Upper lobe of right lung (tissue), 1 donor: ENCODE measurements around the gene ACCS. TPM values are rescaled to one million over a fixed set of nuclear protein-coding genes. Genes with fewer than 3 reads are reported as not detected.

ENCODE experiments used
- ATAC-seq: fragments of 200-7000 bp; cut with Tn5 transposase; one replicate; pipeline ENCODE4 v1.9.1; 2020; ENCODE audit warnings: mild to moderate bottlenecking, moderate library complexity
- DNase-seq: peaks from one replicate; pipeline ENCODE4 v3.0.0-alpha.2; 2020
- H3K27ac ChIP-seq: fragments of 200-600 bp; one replicate; pipeline ENCODE4 v1.8.0; 2022
- H3K27me3 ChIP-seq: fragments of 200-600 bp; one replicate; pipeline ENCODE4 v1.8.0; 2022; ENCODE audit warnings: mild to moderate bottlenecking
- H3K36me3 ChIP-seq: fragments of 200-600 bp; one replicate; pipeline ENCODE4 v1.8.0; 2022
- H3K4me1 ChIP-seq: fragments of 200-600 bp; one replicate; pipeline ENCODE4 v1.8.0; 2022
- H3K4me3 ChIP-seq: fragments of 200-600 bp; one replicate; pipeline ENCODE4 v1.8.0; 2022; ENCODE audit warnings: mild to moderate bottlenecking
- H3K9me3 ChIP-seq: fragments of 200-600 bp; one replicate; pipeline ENCODE4 v1.8.0; 2022
- intact Hi-C: fragments of 100-400 bp; cut with DNase I; formaldehyde crosslinking; loops from one replicate; pipeline ENCODE4 v1.11.0; 2022
- total RNA-seq: library from RNA; stranded (reverse); fragmentation: NEBNext Ultra II Directional; extraction: Animal tissue kit (Norgen Biotek cat#: 25700); gene quantifications from one replicate; pipeline ENCODE4 v1.2.1, GENCODE V29; 2021
- TF ChIP-seq, protein P1 (sequence below): fragments of 200-600 bp; IDR thresholded peaks from one replicate; pipeline ENCODE4 v1.8.0; 2022; ENCODE audit warnings: antibody characterized with exemption
- donor health status: DM: no; HTN: yes; CAD: no; lungs with severe emphysema.

ACCS gene
- total RNA-seq, 1 donor from 2014 or later, result 32.2 TPM

DNA sequence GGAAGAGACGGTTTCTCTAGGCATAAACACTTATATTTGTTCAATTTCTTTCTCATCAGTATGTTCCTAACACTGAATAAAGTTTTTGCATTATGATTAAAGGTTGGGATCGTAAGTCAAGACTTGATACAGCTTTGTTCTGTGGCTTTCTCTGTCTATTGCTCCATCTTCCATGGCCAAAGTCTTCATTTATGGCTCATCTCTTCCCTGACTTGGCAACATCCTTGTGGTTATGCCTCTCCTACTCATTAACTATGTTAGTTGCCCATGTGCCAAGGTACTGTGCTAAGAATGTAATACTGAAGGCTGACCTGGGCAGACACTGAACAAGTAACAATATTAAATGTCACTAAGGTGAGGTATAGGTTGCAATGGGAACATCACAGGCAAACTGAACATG is 19.9 kb upstream of the ACCS start:
- Histone ChIP-seq H3K4me1 (no peaks in the 10 kb centered on the region), H3K27ac (no peak overlapping the region), H3K36me3 (no peaks in the 10 kb centered on the region), H3K4me3 (no peak overlapping the region), H3K9me3 (no peaks in the 10 kb centered on the region), H3K27me3 (no peaks in the 10 kb centered on the region)
- TF ChIP-seq, protein P1, sequence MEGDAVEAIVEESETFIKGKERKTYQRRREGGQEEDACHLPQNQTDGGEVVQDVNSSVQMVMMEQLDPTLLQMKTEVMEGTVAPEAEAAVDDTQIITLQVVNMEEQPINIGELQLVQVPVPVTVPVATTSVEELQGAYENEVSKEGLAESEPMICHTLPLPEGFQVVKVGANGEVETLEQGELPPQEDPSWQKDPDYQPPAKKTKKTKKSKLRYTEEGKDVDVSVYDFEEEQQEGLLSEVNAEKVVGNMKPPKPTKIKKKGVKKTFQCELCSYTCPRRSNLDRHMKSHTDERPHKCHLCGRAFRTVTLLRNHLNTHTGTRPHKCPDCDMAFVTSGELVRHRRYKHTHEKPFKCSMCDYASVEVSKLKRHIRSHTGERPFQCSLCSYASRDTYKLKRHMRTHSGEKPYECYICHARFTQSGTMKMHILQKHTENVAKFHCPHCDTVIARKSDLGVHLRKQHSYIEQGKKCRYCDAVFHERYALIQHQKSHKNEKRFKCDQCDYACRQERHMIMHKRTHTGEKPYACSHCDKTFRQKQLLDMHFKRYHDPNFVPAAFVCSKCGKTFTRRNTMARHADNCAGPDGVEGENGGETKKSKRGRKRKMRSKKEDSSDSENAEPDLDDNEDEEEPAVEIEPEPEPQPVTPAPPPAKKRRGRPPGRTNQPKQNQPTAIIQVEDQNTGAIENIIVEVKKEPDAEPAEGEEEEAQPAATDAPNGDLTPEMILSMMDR, result no peak
- no peak for DNase-seq
- intact Hi-C loops, result no loop called here
- no peak for ATAC-seq

- Histone ChIP-seq H3K27ac (no peak overlapping the region), H3K36me3 (no peaks in the 10 kb centered on the region), H3K9me3 (no peaks in the 10 kb centered on the region), H3K27me3 (no peaks in the 10 kb centered on the region), H3K4me1 (no peaks in the 10 kb centered on the region), H3K4me3 (no peak overlapping the region)
- intact Hi-C loops, result no loop called here
- TF ChIP-seq, protein P1, result no peak
- no peak for DNase-seq
- no peak for ATAC-seq
Observed at GRCh38 chr11:44047298-44047697, 18.8 kb upstream of the ACCS start.

DNA sequence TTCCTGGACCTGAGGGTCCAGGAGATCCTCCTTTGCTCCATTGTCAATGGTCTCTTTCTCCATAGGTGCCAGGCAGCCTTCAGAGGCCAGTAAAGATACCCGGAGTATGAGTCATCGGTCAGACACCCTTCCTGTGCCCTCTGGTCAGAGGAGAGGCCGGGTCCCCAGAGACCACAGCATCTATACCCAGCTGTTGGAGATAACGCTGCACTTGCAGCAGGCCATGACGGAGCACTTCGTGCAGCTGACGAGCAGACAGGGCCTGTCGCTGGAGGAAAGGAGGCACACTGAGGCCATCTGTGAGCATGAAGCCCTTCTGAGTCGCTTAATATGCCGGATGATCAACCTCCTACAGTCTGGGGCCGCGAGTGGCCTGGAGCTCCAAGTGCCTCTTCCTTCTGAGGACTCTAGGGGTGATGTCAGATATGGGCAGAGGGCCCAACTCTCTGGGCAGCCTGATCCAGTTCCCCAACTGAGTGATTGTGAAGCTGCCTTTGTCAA is 18.1 kb upstream of the ACCS start, which contains the start of gene ACCSL:
ACCSL (plus strand) TSS at position 51 of the 501 bp plus-strand sequence; CDS start at position 107, 56 bp downstream.
- intact Hi-C loops, result no loop called here
- DNase-seq (no peak), ATAC-seq (no peak)
- H3K4me1 ChIP-seq, result no peaks in the 10 kb centered on the region
- H3K4me3 ChIP-seq, result no peak within 1 kb of the TSS
- H3K27ac ChIP-seq, result no peak within 1 kb of the TSS
- H3K9me3 ChIP-seq, result no peaks in the 10 kb centered on the region
- TF ChIP-seq, protein P1, result no peak
- no peaks in the 10 kb centered on the region for H3K27me3 ChIP-seq
- no peaks in the 10 kb centered on the region for H3K36me3 ChIP-seq

DNA sequence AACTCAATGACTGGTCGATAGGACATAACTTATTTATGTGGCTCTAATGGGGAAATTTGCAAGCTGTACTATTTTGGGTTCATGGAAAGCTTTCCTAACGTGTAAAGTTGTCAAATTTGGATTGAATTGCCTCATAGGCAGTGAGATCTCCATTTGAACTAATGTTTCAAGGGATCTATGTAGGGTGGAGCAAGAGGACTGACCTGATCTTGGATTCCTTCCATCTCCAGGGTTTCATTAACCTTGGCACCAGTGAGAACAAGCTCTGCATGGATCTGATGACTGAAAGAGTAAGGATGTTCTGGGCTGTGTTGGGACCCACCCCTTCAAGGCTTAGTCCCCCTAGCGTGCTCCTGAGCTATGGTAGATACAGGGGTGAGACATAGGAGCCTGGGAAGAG is 16.2 kb upstream of the ACCS start:
- DNase-seq (no peak), ATAC-seq (no peak)
- Histone ChIP-seq H3K27me3 (no peaks in the 10 kb centered on the region), H3K36me3 (no peaks in the 10 kb centered on the region), H3K9me3 (no peaks in the 10 kb centered on the region), H3K4me1 (no peaks in the 10 kb centered on the region), H3K4me3 (no peak overlapping the region), H3K27ac (no peak overlapping the region)
- intact Hi-C loops, result no loop called here
- TF ChIP-seq, protein P1, result no peak

DNA sequence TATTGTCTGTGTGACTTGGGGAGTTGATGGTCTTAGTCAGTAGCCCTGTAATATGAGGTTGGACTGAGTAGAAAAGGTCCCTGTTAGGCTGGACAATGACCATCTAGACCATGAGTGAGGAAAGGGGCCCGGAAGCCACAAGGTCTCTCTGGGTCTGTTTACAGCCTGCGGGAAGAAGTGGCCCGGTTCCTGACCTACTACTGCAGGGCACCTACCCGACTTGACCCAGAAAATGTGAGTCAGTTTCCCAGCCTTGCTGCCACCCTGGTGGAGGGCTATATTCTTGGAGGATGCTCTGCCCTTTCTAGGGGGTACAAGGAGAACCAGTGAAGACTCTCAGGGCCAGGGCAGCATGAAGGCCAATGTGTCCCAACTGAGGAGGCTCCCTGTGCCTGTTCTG is 14.9 kb upstream of the ACCS start:
- ATAC-seq (no peak), DNase-seq (no peak)
- intact Hi-C loops, result no loop called here
- Histone ChIP-seq H3K4me3 (no peak overlapping the region), H3K4me1 (no peaks in the 10 kb centered on the region), H3K27me3 (no peaks in the 10 kb centered on the region), H3K36me3 (no peaks in the 10 kb centered on the region), H3K9me3 (no peaks in the 10 kb centered on the region), H3K27ac (no peak overlapping the region)
- TF ChIP-seq, protein P1, result no peak

- no peak overlapping the region for H3K4me3 ChIP-seq
- H3K27ac ChIP-seq, result no peak overlapping the region
- H3K27me3 ChIP-seq, result no peaks in the 10 kb centered on the region
- intact Hi-C loops, result no loop called here
- DNase-seq, result no peak
- no peaks in the 10 kb centered on the region for H3K36me3 ChIP-seq
- H3K4me1 ChIP-seq, result no peaks in the 10 kb centered on the region
- H3K9me3 ChIP-seq, result no peaks in the 10 kb centered on the region
- ATAC-seq, result no peak
- TF ChIP-seq, protein P1, result no peak
Observed at GRCh38 chr11:44057340-44057739, 8.7 kb upstream of the ACCS start.
